A673 (cell line): Measurements from ENCODE around the gene THADA.

Experiments
- EZH2 ChIP-seq: fragments of 200-600 bp; sonication (generic); IDR thresholded peaks from 2 replicates; pipeline ENCODE4 v1.6.1; 2017; ENCODE audit warnings: borderline replicate concordance, low read depth, mild to moderate bottlenecking, mixed read lengths, antibody characterized with exemption, low read length; ENCODE audit not compliant: poor library complexity, severe bottlenecking
- TF ChIP-seq, protein P1 (sequence below): fragments of 300-800, 200-600 bp; sonication (generic); conservative IDR thresholded peaks from 2 replicates; pipeline ENCODE4 v1.5.1; 2017; ENCODE audit warnings: low read depth, mild to moderate bottlenecking, antibody characterized with exemption, low read length, moderate library complexity, mixed read lengths

- TF ChIP-seq, protein P1, sequence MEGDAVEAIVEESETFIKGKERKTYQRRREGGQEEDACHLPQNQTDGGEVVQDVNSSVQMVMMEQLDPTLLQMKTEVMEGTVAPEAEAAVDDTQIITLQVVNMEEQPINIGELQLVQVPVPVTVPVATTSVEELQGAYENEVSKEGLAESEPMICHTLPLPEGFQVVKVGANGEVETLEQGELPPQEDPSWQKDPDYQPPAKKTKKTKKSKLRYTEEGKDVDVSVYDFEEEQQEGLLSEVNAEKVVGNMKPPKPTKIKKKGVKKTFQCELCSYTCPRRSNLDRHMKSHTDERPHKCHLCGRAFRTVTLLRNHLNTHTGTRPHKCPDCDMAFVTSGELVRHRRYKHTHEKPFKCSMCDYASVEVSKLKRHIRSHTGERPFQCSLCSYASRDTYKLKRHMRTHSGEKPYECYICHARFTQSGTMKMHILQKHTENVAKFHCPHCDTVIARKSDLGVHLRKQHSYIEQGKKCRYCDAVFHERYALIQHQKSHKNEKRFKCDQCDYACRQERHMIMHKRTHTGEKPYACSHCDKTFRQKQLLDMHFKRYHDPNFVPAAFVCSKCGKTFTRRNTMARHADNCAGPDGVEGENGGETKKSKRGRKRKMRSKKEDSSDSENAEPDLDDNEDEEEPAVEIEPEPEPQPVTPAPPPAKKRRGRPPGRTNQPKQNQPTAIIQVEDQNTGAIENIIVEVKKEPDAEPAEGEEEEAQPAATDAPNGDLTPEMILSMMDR: no peak
- no peak for TF ChIP-seq EZH2
Observed at GRCh38 chr2:43230951-43231827, 364.6 kb downstream of the THADA start.
